ENCODE data around the gene MYO9A.

The MYO9A gene

GRCh38 chr15:71800190-71800589 is 317.8 kb downstream of the MYO9A start:
- Histone ChIP-seq H3K27me3 (ENCODE audit: control insufficient read depth in 2 of 2, insufficient read depth in 2 of 2, low read length in 2 of 2) (no peaks in the 10 kb centered on the region), H3K9me3 (ENCODE audit: control insufficient read depth in 2 of 2, low read length in 2 of 2) (no peaks in the 10 kb centered on the region), H3K27ac (ENCODE audit: low read depth in 2 of 2, low read length in 2 of 2) (no peak overlapping the region), H3K9ac (ENCODE audit: low read depth in 1 of 2, low read length in 2 of 2) (no peak overlapping the region), H3K4me1 (ENCODE audit: control insufficient read depth in 2 of 2, insufficient read depth in 2 of 2, low read length in 2 of 2) (peaks cover 3 to 8% of the 10 kb centered on the region in 2 donors), H3K36me3 (ENCODE audit: control insufficient read depth in 2 of 2, insufficient read depth in 2 of 2, low read length in 2 of 2) (no peaks in the 10 kb centered on the region), H3K4me3 (ENCODE audit: low read length in 2 of 2) (no peak overlapping the region)

- Histone ChIP-seq H3K4me3 (ENCODE audit: low read length in 2 of 2) (no peak overlapping the region), H3K9ac (ENCODE audit: low read depth in 1 of 2, low read length in 2 of 2) (no peak overlapping the region), H3K9me3 (ENCODE audit: control insufficient read depth in 2 of 2, low read length in 2 of 2) (no peaks in the 10 kb centered on the region), H3K27ac (ENCODE audit: low read depth in 2 of 2, low read length in 2 of 2) (no peak overlapping the region), H3K36me3 (ENCODE audit: control insufficient read depth in 2 of 2, insufficient read depth in 2 of 2, low read length in 2 of 2) (no peaks in the 10 kb centered on the region), H3K4me1 (ENCODE audit: control insufficient read depth in 2 of 2, insufficient read depth in 2 of 2, low read length in 2 of 2) (peaks cover 3 to 8% of the 10 kb centered on the region in 2 donors), H3K27me3 (ENCODE audit: control insufficient read depth in 2 of 2, insufficient read depth in 2 of 2, low read length in 2 of 2) (no peaks in the 10 kb centered on the region)
These were observed 319.3 kb downstream of the MYO9A start for GRCh38 chr15:71798641-71799040.

GRCh38 chr15:71792521-71792920 is 325.4 kb downstream of the MYO9A start:
- Histone ChIP-seq H3K27ac (ENCODE audit: low read depth in 2 of 2, low read length in 2 of 2) (no peak overlapping the region), H3K9ac (ENCODE audit: low read depth in 1 of 2, low read length in 2 of 2) (no peak overlapping the region), H3K27me3 (ENCODE audit: control insufficient read depth in 2 of 2, insufficient read depth in 2 of 2, low read length in 2 of 2) (no peaks in the 10 kb centered on the region), H3K4me3 (ENCODE audit: low read length in 2 of 2) (no peak overlapping the region), H3K36me3 (ENCODE audit: control insufficient read depth in 2 of 2, insufficient read depth in 2 of 2, low read length in 2 of 2) (no peaks in the 10 kb centered on the region), H3K4me1 (ENCODE audit: control insufficient read depth in 2 of 2, insufficient read depth in 2 of 2, low read length in 2 of 2) (peaks cover 3 to 18% of the 10 kb centered on the region in 2 donors), H3K9me3 (ENCODE audit: control insufficient read depth in 2 of 2, low read length in 2 of 2) (no peaks in the 10 kb centered on the region)

- H3K4me1 ChIP-seq (ENCODE audit: control insufficient read depth in 2 of 2, insufficient read depth in 2 of 2, low read length in 2 of 2), result peaks cover 3 to 18% of the 10 kb centered on the region in 2 donors
- H3K36me3 ChIP-seq (ENCODE audit: control insufficient read depth in 2 of 2, insufficient read depth in 2 of 2, low read length in 2 of 2), result no peaks in the 10 kb centered on the region
- no peak overlapping the region for H3K27ac ChIP-seq (ENCODE audit: low read depth in 2 of 2, low read length in 2 of 2)
- H3K9me3 ChIP-seq (ENCODE audit: control insufficient read depth in 2 of 2, low read length in 2 of 2), result no peaks in the 10 kb centered on the region
- H3K4me3 ChIP-seq (ENCODE audit: low read length in 2 of 2), result no peak overlapping the region
- H3K9ac ChIP-seq (ENCODE audit: low read depth in 1 of 2, low read length in 2 of 2), result no peak overlapping the region
- no peaks in the 10 kb centered on the region for H3K27me3 ChIP-seq (ENCODE audit: control insufficient read depth in 2 of 2, insufficient read depth in 2 of 2, low read length in 2 of 2)
These were observed 326.0 kb downstream of the MYO9A start for GRCh38 chr15:71791975-71792374.

GRCh38 chr15:71790081-71790480 is 327.9 kb downstream of the MYO9A start:
- H3K9ac ChIP-seq (ENCODE audit: low read depth in 1 of 2, low read length in 2 of 2), result no peak overlapping the region
- peaks cover 3 to 18% of the 10 kb centered on the region in 2 donors for H3K4me1 ChIP-seq (ENCODE audit: control insufficient read depth in 2 of 2, insufficient read depth in 2 of 2, low read length in 2 of 2)
- no peaks in the 10 kb centered on the region for H3K27me3 ChIP-seq (ENCODE audit: control insufficient read depth in 2 of 2, insufficient read depth in 2 of 2, low read length in 2 of 2)
- no peaks in the 10 kb centered on the region for H3K9me3 ChIP-seq (ENCODE audit: control insufficient read depth in 2 of 2, low read length in 2 of 2)
- H3K4me3 ChIP-seq (ENCODE audit: low read length in 2 of 2), result no peak overlapping the region
- H3K36me3 ChIP-seq (ENCODE audit: control insufficient read depth in 2 of 2, insufficient read depth in 2 of 2, low read length in 2 of 2), result no peaks in the 10 kb centered on the region
- peak overlapping the region in 1 of 2 donors; percentile 15 for H3K27ac ChIP-seq (ENCODE audit: low read depth in 2 of 2, low read length in 2 of 2)

GRCh38 chr15:71789616-71790015 is 328.3 kb downstream of the MYO9A start:
- no peak overlapping the region for H3K27ac ChIP-seq (ENCODE audit: low read depth in 2 of 2, low read length in 2 of 2)
- peaks cover 3 to 18% of the 10 kb centered on the region in 2 donors for H3K4me1 ChIP-seq (ENCODE audit: control insufficient read depth in 2 of 2, insufficient read depth in 2 of 2, low read length in 2 of 2)
- no peaks in the 10 kb centered on the region for H3K27me3 ChIP-seq (ENCODE audit: control insufficient read depth in 2 of 2, insufficient read depth in 2 of 2, low read length in 2 of 2)
- no peak overlapping the region for H3K9ac ChIP-seq (ENCODE audit: low read depth in 1 of 2, low read length in 2 of 2)
- no peak overlapping the region for H3K4me3 ChIP-seq (ENCODE audit: low read length in 2 of 2)
- H3K36me3 ChIP-seq (ENCODE audit: control insufficient read depth in 2 of 2, insufficient read depth in 2 of 2, low read length in 2 of 2), result no peaks in the 10 kb centered on the region
- no peaks in the 10 kb centered on the region for H3K9me3 ChIP-seq (ENCODE audit: control insufficient read depth in 2 of 2, low read length in 2 of 2)

GRCh38 chr15:71788646-71789579 is 329.0 kb downstream of the MYO9A start:
- no peaks in the 10 kb centered on the region for H3K9me3 ChIP-seq (ENCODE audit: control insufficient read depth in 2 of 2, low read length in 2 of 2)
- peaks cover 3 to 18% of the 10 kb centered on the region in 2 donors for H3K4me1 ChIP-seq (ENCODE audit: control insufficient read depth in 2 of 2, insufficient read depth in 2 of 2, low read length in 2 of 2)
- H3K9ac ChIP-seq (ENCODE audit: low read depth in 1 of 2, low read length in 2 of 2), result no peak overlapping the region
- no peaks in the 10 kb centered on the region for H3K27me3 ChIP-seq (ENCODE audit: control insufficient read depth in 2 of 2, insufficient read depth in 2 of 2, low read length in 2 of 2)
- H3K27ac ChIP-seq (ENCODE audit: low read depth in 2 of 2, low read length in 2 of 2), result no peak overlapping the region
- H3K36me3 ChIP-seq (ENCODE audit: control insufficient read depth in 2 of 2, insufficient read depth in 2 of 2, low read length in 2 of 2), result no peaks in the 10 kb centered on the region
- no peak overlapping the region for H3K4me3 ChIP-seq (ENCODE audit: low read length in 2 of 2)

- H3K27ac ChIP-seq (ENCODE audit: low read depth in 2 of 2, low read length in 2 of 2), result no peak overlapping the region
- no peaks in the 10 kb centered on the region for H3K9me3 ChIP-seq (ENCODE audit: control insufficient read depth in 2 of 2, low read length in 2 of 2)
- H3K27me3 ChIP-seq (ENCODE audit: control insufficient read depth in 2 of 2, insufficient read depth in 2 of 2, low read length in 2 of 2), result no peaks in the 10 kb centered on the region
- H3K4me1 ChIP-seq (ENCODE audit: control insufficient read depth in 2 of 2, insufficient read depth in 2 of 2, low read length in 2 of 2), result peaks cover 3 to 15% of the 10 kb centered on the region in 2 donors
- H3K9ac ChIP-seq (ENCODE audit: low read depth in 1 of 2, low read length in 2 of 2), result no peak overlapping the region
- H3K4me3 ChIP-seq (ENCODE audit: low read length in 2 of 2), result no peak overlapping the region
- no peaks in the 10 kb centered on the region for H3K36me3 ChIP-seq (ENCODE audit: control insufficient read depth in 2 of 2, insufficient read depth in 2 of 2, low read length in 2 of 2)
These were observed 331.3 kb downstream of the MYO9A start for GRCh38 chr15:71786673-71787072.

- Histone ChIP-seq H3K4me3 (ENCODE audit: low read length in 2 of 2) (no peak overlapping the region), H3K27ac (ENCODE audit: low read depth in 2 of 2, low read length in 2 of 2) (no peak overlapping the region), H3K36me3 (ENCODE audit: control insufficient read depth in 2 of 2, insufficient read depth in 2 of 2, low read length in 2 of 2) (no peaks in the 10 kb centered on the region), H3K9ac (ENCODE audit: low read depth in 1 of 2, low read length in 2 of 2) (no peak overlapping the region), H3K27me3 (ENCODE audit: control insufficient read depth in 2 of 2, insufficient read depth in 2 of 2, low read length in 2 of 2) (no peaks in the 10 kb centered on the region), H3K4me1 (ENCODE audit: control insufficient read depth in 2 of 2, insufficient read depth in 2 of 2, low read length in 2 of 2) (peaks cover 3 to 10% of the 10 kb centered on the region in 2 donors), H3K9me3 (ENCODE audit: control insufficient read depth in 2 of 2, low read length in 2 of 2) (no peaks in the 10 kb centered on the region)
These were observed 332.0 kb downstream of the MYO9A start for GRCh38 chr15:71785996-71786395.

GRCh38 chr15:71784719-71785118 is 333.2 kb downstream of the MYO9A start:
- no peaks in the 10 kb centered on the region for H3K27me3 ChIP-seq (ENCODE audit: control insufficient read depth in 2 of 2, insufficient read depth in 2 of 2, low read length in 2 of 2)
- H3K9me3 ChIP-seq (ENCODE audit: control insufficient read depth in 2 of 2, low read length in 2 of 2), result no peaks in the 10 kb centered on the region
- H3K4me3 ChIP-seq (ENCODE audit: low read length in 2 of 2), result no peak overlapping the region
- H3K9ac ChIP-seq (ENCODE audit: low read depth in 1 of 2, low read length in 2 of 2), result no peak overlapping the region
- H3K27ac ChIP-seq (ENCODE audit: low read depth in 2 of 2, low read length in 2 of 2), result no peak overlapping the region
- H3K4me1 ChIP-seq (ENCODE audit: control insufficient read depth in 2 of 2, insufficient read depth in 2 of 2, low read length in 2 of 2), result peaks cover 3 to 7% of the 10 kb centered on the region in 2 donors
- H3K36me3 ChIP-seq (ENCODE audit: control insufficient read depth in 2 of 2, insufficient read depth in 2 of 2, low read length in 2 of 2), result no peaks in the 10 kb centered on the region
